Measurements from ENCODE around the gene LRFN5.
"Not testable (repeated sequence)": the region's sequence is repeated elsewhere in the genome, so short reads cannot be mapped to it uniquely, and the experiment has no call there.

Gene LRFN5

GRCh38 chr14:41606532-41607303 is at the start of gene LRFN5:
Gene LRFN5 (plus strand): TSS chr14:41606876.
- DNase-seq, result peak; percentile 10

GRCh38 chr14:41558490-41558889 is 48.2 kb upstream of the LRFN5 start:
- no peak for DNase-seq

GRCh38 chr14:41566864-41567263 is 39.8 kb upstream of the LRFN5 start:
- DNase-seq, result not testable (repeated sequence)

GRCh38 chr14:41568979-41569378 is 37.7 kb upstream of the LRFN5 start:
- DNase-seq, result no peak

- no peak for DNase-seq
Observed at GRCh38 chr14:41570415-41571155, 36.1 kb upstream of the LRFN5 start.

GRCh38 chr14:41586237-41586636 is 20.4 kb upstream of the LRFN5 start:
- DNase-seq, result no peak

- no peak for DNase-seq
Observed at GRCh38 chr14:41597647-41598046, 9.0 kb upstream of the LRFN5 start.

- not testable (repeated sequence) for DNase-seq
Observed at GRCh38 chr14:41599805-41600385, 6.8 kb upstream of the LRFN5 start.

GRCh38 chr14:41604721-41605531 is 1.8 kb upstream of the LRFN5 start:
- peak; percentile 6 for DNase-seq

- peak; percentile 10 for DNase-seq
Observed at GRCh38 chr14:41605550-41606281, 960 bp upstream of the LRFN5 start.

GRCh38 chr14:41606282-41606531 is 469 bp upstream of the LRFN5 start:
- no peak for DNase-seq

GRCh38 chr14:41607304-41607775 is 664 bp downstream of the LRFN5 start:
- DNase-seq, result no peak

- DNase-seq, result peak; percentile 9
Observed at GRCh38 chr14:41607966-41608663, 1.4 kb downstream of the LRFN5 start.

- DNase-seq, result no peak
Observed at GRCh38 chr14:41608681-41609390, 2.2 kb downstream of the LRFN5 start.

GRCh38 chr14:41609704-41610183 is 3.1 kb downstream of the LRFN5 start:
- DNase-seq, result peak; percentile 10

GRCh38 chr14:41615011-41615595 is 8.4 kb downstream of the LRFN5 start:
- DNase-seq, result no peak

- no peak for DNase-seq
Observed at GRCh38 chr14:41623736-41624135, 17.1 kb downstream of the LRFN5 start.

- DNase-seq, result no peak
Observed at GRCh38 chr14:41629876-41630275, 23.2 kb downstream of the LRFN5 start.

GRCh38 chr14:41634286-41634685 is 27.6 kb downstream of the LRFN5 start:
- DNase-seq, result no peak
